HepG2 (cell line): ENCODE results near the gene CC2D1A. TPM values are rescaled to one million over a fixed set of nuclear protein-coding genes. Genes with fewer than 3 reads are reported as not detected.

ENCODE experiments used
- BATF2 ChIP-seq: sonication (generic); formaldehyde crosslinking; IDR thresholded peaks from 2 replicates; pipeline ENCODE4 v1.8.0; 2022; ENCODE audit warnings: mild to moderate bottlenecking, missing genetic modification reagents, moderate library complexity
- FOXJ3 ChIP-seq: sonication (generic); formaldehyde crosslinking; IDR thresholded peaks from 2 replicates; pipeline ENCODE4 v1.4.0; 2020; ENCODE audit warnings: missing genetic modification reagents, mild to moderate bottlenecking, borderline replicate concordance
- JARID2 ChIP-seq: sonication (generic); formaldehyde crosslinking; IDR thresholded peaks from 2 replicates; pipeline ENCODE4 v1.8.1; 2023; ENCODE audit warnings: missing genetic modification reagents, inconsistent platforms; ENCODE audit not compliant: insufficient replicate concordance
- REPIN1 ChIP-seq: sonication (generic); formaldehyde crosslinking; IDR thresholded peaks from 2 replicates; pipeline ENCODE4 v1.8.0; 2022; ENCODE audit warnings: missing genetic modification reagents, low read depth, mild to moderate bottlenecking, borderline replicate concordance
- SIX4 ChIP-seq: sonication (generic); formaldehyde crosslinking; IDR thresholded peaks from 2 replicates; pipeline ENCODE4 v1.4.0; 2020; ENCODE audit warnings: missing genetic modification reagents
- XBP1 ChIP-seq: sonication (generic); formaldehyde crosslinking; IDR thresholded peaks from 2 replicates; pipeline ENCODE4 v1.5.0; 2020; ENCODE audit warnings: missing genetic modification reagents
- ZNF256 ChIP-seq: sonication (generic); formaldehyde crosslinking; conservative IDR thresholded peaks from 2 replicates; pipeline ENCODE4 v1.4.0; 2020; ENCODE audit warnings: missing genetic modification reagents
- ZNF382 ChIP-seq: sonication (generic); formaldehyde crosslinking; IDR thresholded peaks from 2 replicates; pipeline ENCODE4 v1.5.0; 2020; ENCODE audit warnings: missing genetic modification reagents, mild to moderate bottlenecking, borderline replicate concordance
- ZNF441 ChIP-seq: sonication (generic); formaldehyde crosslinking; IDR thresholded peaks from 2 replicates; pipeline ENCODE4 v1.7.0; 2021; ENCODE audit warnings: missing genetic modification reagents, borderline replicate concordance
- ZNF512 ChIP-seq: sonication (generic); formaldehyde crosslinking; IDR thresholded peaks from 2 replicates; pipeline ENCODE4 v1.4.0; 2020; ENCODE audit warnings: mild to moderate bottlenecking, missing genetic modification reagents
- ZNF530 ChIP-seq: sonication (generic); formaldehyde crosslinking; IDR thresholded peaks from 2 replicates; pipeline ENCODE4 v1.5.0; 2020; ENCODE audit warnings: low read depth, mild to moderate bottlenecking, missing genetic modification reagents
- ZNF547 ChIP-seq: sonication (generic); formaldehyde crosslinking; IDR thresholded peaks from 2 replicates; pipeline ENCODE4 v1.5.1; 2020; ENCODE audit warnings: mild to moderate bottlenecking, missing genetic modification reagents
- ZNF550 ChIP-seq: sonication (generic); formaldehyde crosslinking; IDR thresholded peaks from 2 replicates; pipeline ENCODE4 v1.4.0; 2020; ENCODE audit warnings: mild to moderate bottlenecking, missing genetic modification reagents, borderline replicate concordance
- ZNF552 ChIP-seq: sonication (generic); formaldehyde crosslinking; IDR thresholded peaks from 2 replicates; pipeline ENCODE4 v1.9.0; 2022; ENCODE audit warnings: missing genetic modification reagents, mild to moderate bottlenecking, borderline replicate concordance
- ZNF563 ChIP-seq: sonication (generic); formaldehyde crosslinking; IDR thresholded peaks from 2 replicates; pipeline ENCODE4 v1.8.0; 2022; ENCODE audit warnings: mild to moderate bottlenecking, moderate library complexity, missing genetic modification reagents
- ZNF644 ChIP-seq: IDR thresholded peaks from 2 replicates; pipeline ENCODE4 v1.6.1; 2016; ENCODE audit warnings: low read depth
- ZNF709 ChIP-seq: sonication (generic); formaldehyde crosslinking; IDR thresholded peaks from 2 replicates; pipeline ENCODE4 v1.5.0; 2020; ENCODE audit warnings: mild to moderate bottlenecking, missing genetic modification reagents
- ZNF772 ChIP-seq: sonication (generic); formaldehyde crosslinking; IDR thresholded peaks from 2 replicates; pipeline ENCODE4 v1.5.0; 2020; ENCODE audit warnings: mild to moderate bottlenecking, missing genetic modification reagents
- polyA plus RNA-seq, 8 experiments: library from polyadenylated mRNA; depleted of rRNA in 3 of 8; stranded (reverse) in 7 of 8; unstranded in 1 of 8; fragments of >200 nt; fragmentation: Illumina TruSeq in 4 of 8; extraction: Trizol in 4 of 8; gene quantifications; 2 replicates each; pipeline versions ENCODE4 v1.2.1 to v1.2.3, GENCODE V29; 2011 to 2016; ENCODE audit warnings: low read depth in 4 of 8, missing spikeins in 1 of 8, mixed read lengths in 1 of 8; ENCODE audit not compliant: insufficient read depth in 1 of 8
- total RNA-seq, 5 experiments: library from RNA; depleted of rRNA; stranded (reverse); fragments of >200 nt; fragmentation: Illumina TruSeq; extraction: Trizol; gene quantifications; 2 replicates each; pipeline ENCODE4 v1.2.3, GENCODE V29; 2016; ENCODE audit warnings: low read depth in 1 of 5
- TF ChIP-seq, protein P1 (sequence below): sonication (generic); formaldehyde crosslinking; IDR thresholded peaks from 2 replicates; pipeline ENCODE4 v1.4.0; 2020; ENCODE audit warnings: missing genetic modification reagents
- TF ChIP-seq, protein P2 (sequence below): sonication (generic); formaldehyde crosslinking; IDR thresholded peaks from 2 replicates; pipeline ENCODE4 v1.4.0; 2020; ENCODE audit warnings: low read depth, mild to moderate bottlenecking, missing genetic modification reagents
- TF ChIP-seq, protein P3 (sequence below): IDR thresholded peaks from 2 replicates; pipeline ENCODE4 v1.6.1; 2016; ENCODE audit warnings: mild to moderate bottlenecking

The CC2D1A gene
- total and polyA plus RNA-seq, 2 of the 13 experiments (the other 11 are each of a cell fraction or from before 2014, with no cell fraction given), result 9.7 to 11.5 TPM

GRCh38 chr19:13905634-13906520 lies at the start of gene CC2D1A, which contains the start of gene BRME1 (continued):
- TF ChIP-seq, protein P1, sequence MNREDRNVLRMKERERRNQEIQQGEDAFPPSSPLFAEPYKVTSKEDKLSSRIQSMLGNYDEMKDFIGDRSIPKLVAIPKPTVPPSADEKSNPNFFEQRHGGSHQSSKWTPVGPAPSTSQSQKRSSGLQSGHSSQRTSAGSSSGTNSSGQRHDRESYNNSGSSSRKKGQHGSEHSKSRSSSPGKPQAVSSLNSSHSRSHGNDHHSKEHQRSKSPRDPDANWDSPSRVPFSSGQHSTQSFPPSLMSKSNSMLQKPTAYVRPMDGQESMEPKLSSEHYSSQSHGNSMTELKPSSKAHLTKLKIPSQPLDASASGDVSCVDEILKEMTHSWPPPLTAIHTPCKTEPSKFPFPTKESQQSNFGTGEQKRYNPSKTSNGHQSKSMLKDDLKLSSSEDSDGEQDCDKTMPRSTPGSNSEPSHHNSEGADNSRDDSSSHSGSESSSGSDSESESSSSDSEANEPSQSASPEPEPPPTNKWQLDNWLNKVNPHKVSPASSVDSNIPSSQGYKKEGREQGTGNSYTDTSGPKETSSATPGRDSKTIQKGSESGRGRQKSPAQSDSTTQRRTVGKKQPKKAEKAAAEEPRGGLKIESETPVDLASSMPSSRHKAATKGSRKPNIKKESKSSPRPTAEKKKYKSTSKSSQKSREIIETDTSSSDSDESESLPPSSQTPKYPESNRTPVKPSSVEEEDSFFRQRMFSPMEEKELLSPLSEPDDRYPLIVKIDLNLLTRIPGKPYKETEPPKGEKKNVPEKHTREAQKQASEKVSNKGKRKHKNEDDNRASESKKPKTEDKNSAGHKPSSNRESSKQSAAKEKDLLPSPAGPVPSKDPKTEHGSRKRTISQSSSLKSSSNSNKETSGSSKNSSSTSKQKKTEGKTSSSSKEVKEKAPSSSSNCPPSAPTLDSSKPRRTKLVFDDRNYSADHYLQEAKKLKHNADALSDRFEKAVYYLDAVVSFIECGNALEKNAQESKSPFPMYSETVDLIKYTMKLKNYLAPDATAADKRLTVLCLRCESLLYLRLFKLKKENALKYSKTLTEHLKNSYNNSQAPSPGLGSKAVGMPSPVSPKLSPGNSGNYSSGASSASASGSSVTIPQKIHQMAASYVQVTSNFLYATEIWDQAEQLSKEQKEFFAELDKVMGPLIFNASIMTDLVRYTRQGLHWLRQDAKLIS, result no peak
- TF ChIP-seq REPIN1 (peak; percentile 75; the same call in 1 of the 2 replicates), ZNF550 (no peak), XBP1 (no peak), ZNF547 (CRISPR knock-in tag) (peak; percentile 76), FOXJ3 (CRISPR knock-in tag) (no peak), ZNF512 (CRISPR knock-in tag) (peak; percentile 48; the same call in 1 of the 2 replicates), BATF2 (CRISPR knock-in tag) (peak; percentile 64; the same call in 1 of the 2 replicates), ZNF772 (CRISPR knock-in tag) (peak; percentile 95), ZNF644 (CRISPR knock-in tag) (no peak), ZNF552 (peak; percentile 95), ZNF382 (no peak), SIX4 (CRISPR knock-in tag) (no peak; the same call in 1 of the 2 replicates), ZNF563 (CRISPR knock-in tag) (peak; percentile 86; the same call in 1 of the 2 replicates), ZNF709 (CRISPR knock-in tag) (peak; percentile 97), JARID2 (CRISPR knock-in tag) (no peak), ZNF256 (CRISPR knock-in tag) (no peak; the same call in 1 of the 2 replicates), ZNF441 (CRISPR knock-in tag) (peak; percentile 83), ZNF530 (CRISPR knock-in tag) (no peak)
- TF ChIP-seq, protein P2, sequence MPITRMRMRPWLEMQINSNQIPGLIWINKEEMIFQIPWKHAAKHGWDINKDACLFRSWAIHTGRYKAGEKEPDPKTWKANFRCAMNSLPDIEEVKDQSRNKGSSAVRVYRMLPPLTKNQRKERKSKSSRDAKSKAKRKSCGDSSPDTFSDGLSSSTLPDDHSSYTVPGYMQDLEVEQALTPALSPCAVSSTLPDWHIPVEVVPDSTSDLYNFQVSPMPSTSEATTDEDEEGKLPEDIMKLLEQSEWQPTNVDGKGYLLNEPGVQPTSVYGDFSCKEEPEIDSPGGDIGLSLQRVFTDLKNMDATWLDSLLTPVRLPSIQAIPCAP (CRISPR knock-in tag), result no peak
- TF ChIP-seq, protein P3, sequence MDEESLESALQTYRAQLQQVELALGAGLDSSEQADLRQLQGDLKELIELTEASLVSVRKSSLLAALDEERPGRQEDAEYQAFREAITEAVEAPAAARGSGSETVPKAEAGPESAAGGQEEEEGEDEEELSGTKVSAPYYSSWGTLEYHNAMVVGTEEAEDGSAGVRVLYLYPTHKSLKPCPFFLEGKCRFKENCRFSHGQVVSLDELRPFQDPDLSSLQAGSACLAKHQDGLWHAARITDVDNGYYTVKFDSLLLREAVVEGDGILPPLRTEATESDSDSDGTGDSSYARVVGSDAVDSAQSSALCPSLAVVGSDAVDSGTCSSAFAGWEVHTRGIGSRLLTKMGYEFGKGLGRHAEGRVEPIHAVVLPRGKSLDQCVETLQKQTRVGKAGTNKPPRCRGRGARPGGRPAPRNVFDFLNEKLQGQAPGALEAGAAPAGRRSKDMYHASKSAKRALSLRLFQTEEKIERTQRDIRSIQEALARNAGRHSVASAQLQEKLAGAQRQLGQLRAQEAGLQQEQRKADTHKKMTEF (CRISPR knock-in tag), result peak; percentile 85
